GM18868 (cell line): ENCODE data around the gene ATP4A.
"Not testable (repeated sequence)": the region's sequence is repeated elsewhere in the genome, so short reads cannot be mapped to it uniquely, and the experiment has no call there.

ENCODE experiments used
- ATAC-seq: cut with Tn5 transposase; IDR thresholded peaks from one replicate; pipeline ENCODE4 v1.9.1; 2021; ENCODE audit warnings: mild to moderate bottlenecking, moderate library complexity; ENCODE audit not compliant: unreplicated experiment

Gene ATP4A

DNA sequence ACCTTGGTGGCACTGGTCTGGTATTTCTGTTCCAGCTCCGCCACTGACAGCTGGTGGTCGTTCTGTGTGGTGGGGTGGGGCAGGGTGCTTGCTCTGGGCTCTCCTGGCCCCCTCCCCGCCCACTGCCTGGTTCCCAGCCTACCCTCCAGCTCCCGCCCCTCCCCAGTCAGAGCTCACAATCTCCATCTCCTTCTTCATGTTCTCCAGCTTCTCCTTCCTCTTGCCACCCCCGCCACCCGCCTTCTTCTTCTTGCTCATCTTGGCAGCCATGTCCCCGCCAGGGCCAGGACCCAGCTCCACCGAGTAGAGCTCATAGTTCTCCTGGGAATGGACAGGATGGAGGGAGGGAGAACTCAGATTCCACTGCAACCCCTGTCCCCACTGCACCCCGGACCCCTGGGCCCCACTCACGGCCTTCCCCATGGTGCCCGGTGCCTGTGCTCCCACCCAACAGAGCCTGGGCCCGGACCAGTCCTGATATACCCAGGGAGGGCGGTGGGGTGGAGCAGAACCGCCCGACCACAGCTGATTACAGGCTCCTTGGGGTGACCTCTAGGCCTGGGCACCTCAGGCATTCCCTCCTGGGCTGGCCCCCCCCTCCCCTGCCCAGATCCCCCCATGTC is at the start of gene ATP4A:
TSS of gene ATP4A (minus strand) at position 452 of the 623 bp plus-strand sequence. CDS start at position 423, 29 bp downstream.
- no peak for ATAC-seq

DNA sequence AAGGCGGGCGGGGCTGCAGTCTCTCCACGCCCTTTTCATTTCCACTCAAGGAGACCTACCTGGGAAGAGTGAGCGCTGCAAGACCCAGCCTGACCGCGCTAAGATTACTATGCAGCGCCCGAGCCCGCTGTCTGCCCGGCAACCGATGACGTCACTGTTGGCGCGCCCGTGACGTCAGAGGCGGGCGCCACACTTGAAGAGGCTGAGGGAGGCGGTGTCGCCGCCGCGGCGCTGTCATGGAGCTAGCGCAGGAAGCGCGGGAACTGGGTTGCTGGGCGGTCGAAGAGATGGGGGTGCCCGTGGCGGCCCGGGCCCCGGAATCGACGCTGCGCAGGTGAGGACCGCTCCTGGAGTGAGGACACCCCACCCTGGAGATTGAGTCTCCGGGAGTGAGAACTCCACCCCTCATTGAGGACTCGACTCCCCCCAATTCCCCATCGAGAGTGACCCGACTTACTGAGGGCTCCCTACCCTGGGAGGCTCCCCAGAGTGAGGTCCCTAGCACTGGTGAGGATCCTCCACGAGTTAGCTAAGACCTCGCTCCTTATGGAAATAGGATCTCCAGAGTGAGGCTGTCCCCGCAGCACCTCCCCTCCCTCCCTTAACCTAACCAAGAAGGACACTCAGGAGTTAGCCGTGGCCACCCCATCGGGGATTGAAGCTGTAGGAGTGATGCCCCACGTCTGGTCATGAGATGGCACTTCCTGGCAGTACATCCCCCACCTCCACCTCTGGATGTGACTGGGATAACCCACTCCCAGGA is 49.3 kb upstream of the ATP4A start, which contains the start of gene HAUS5:
TSS of gene HAUS5 (plus strand) at position 177 of the 763 bp plus-strand sequence. CDS start at position 237, 60 bp downstream.
- ATAC-seq: peak; percentile 75

DNA sequence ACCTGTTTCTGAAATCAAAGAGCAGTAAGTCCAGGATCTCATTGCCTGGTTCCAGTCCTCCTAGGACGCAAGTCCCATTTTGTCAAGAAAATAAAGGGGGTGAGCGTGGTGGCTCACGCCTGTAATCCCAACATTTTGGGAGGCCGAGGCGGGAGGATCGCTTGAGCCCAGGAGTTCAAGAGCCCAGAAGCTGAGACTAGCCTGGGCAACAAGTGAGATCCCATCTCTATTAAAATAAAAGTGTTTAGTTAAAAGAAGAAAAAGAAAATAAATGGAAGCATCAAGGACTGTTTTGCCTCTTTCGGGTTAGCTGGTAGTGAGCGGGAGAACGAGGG is 48.7 kb upstream of the ATP4A start:
- ATAC-seq: no peak

DNA sequence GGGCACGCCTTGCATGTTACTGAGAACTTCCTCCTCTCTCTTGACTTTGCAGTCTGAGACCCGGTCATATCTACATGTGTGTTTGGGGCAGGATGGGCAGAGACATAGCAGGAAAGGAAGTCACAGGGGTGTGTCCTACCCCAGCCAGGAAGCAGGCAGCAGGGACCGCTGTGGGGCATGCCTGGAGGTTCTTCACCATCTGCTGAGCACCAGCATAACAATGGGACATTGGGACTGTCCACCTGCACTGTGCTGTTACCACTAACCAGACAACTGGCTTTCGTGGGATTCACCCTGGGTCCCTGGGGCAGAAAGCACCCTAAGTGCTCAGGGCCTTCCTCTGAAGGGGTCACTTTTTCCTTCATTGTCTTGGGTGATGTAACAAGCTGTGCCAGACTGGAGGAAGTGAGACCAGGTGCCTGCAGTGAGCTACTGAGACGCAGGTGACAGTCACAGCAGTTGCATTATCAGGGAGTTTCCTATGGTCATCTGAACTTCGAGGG is 46.4 kb upstream of the ATP4A start:
- no peak for ATAC-seq

DNA sequence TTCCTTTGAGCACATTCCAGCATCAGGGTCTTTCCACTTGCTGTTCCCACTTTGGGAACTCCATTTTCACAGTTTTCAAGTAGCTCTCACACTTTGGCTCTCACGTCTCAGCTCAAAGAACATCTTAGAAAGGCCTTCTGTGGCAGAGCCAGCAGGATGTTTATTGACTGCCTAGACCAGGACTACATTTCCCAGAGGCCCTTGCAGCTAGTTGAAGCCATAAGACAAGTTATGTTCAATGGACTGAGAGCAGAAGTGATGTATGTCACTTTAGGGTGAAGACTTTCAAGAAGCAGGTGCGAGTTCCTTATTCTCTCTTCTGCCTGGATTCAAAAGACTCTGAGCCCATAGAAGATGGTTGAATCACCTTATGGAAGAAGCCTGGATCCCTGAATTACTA is 44.8 kb upstream of the ATP4A start:
- no peak for ATAC-seq

DNA sequence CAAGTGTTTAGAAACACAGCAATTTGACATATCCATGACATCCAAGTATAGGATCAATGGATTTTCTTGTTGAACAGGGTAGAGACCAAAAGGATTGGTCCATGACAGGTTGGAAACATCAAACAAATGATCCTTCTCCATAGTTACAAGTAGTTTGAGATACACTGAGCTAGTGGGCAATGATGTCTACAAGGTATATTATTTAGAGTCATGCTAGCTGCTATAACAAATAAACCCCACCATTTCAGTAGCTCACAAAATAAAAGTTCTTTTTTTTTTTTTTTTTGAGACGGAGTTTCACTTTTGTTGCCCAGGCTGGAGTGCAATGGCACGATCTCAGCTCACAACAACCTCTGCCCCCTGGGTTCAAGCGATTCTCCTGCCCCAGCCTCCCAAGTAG is 44.2 kb upstream of the ATP4A start:
- ATAC-seq: no peak

DNA sequence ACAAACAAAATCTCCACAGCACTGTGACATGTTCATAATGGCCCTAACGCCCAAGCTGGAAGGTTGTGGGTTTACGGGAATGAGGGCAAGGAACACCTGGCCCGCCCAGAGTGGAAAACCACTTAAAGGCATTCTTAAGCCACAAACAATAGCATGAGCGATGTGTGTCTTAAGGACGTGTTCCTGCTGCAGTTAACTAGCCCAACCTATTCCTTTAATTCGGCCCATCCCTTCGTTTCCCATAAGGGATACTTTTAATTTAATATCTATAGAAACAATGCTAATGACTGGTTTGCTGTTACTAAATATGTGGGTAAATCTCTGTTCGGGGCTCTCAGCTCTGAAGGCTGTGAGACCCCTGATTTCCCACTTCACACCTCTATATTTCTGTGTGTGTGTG is 43.7 kb upstream of the ATP4A start:
- ATAC-seq: not testable (repeated sequence)

DNA sequence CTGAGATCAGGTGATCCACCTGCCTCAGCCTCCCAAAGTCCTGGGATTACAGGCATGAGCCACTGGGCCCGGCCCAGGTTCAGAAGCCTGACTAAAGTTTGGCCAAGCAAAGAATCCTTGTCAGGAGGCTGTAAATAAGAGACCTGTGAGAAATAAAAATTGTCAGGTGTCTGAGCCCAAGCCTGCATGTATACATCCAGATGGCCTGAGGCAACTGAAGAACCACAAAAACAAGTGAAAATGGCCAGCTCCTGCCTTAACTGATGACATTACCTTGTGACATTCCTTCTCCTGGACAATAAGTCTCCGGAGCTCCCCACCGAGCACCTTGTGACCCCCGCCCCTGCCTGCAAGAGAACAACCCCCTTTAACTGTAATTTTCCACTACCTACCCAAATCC is 41.0 kb upstream of the ATP4A start:
- ATAC-seq: not testable (repeated sequence)

DNA sequence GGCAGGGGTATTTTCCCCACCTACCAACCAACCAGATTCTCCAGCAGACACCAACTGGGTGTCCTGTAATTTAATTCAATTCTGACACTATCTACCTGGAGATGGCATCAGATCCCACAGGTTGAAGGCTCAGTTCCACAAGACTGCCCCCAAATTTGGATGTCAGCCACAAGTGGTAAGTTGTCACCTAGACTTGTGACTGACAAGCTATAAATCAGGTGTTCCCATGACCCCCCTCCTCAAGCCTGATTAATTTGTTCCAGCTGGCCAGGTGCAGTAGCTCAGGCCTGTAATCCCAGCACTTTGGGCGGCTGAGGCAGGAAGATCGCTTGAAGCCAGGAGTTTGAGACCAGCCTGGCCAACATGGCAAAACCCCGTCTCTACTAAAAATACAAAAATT is 38.5 kb upstream of the ATP4A start:
- no peak for ATAC-seq

DNA sequence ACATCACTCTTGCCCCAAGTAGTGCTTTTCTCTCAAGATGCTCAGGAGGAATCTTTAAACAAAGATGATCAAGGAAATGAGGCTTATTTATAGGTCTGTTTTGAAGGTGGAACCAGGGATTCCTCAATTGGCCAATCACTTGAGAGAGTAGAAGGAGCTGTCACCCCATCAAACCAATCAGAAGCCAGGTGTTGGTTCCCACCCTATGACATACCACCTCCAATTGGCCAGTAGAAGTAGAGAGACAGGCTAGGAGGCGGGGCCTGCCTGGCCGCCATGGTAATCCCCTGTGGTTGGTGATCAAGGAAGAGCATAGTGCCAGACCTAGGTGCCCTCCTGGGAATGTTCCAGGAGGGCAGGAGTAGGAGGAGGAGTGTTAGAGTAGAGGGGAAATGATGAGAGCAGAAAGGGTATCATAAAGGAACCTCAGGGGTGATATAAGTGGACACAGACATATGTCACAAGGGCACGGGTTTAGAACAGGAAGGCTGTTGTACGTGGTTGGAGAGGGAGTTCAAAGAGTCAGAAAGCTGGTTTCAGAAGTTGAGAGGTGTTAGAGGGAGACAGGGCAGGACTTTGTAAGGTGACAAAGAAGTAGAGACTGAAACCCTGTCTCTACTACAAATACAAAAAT is 33.0 kb upstream of the ATP4A start:
- peak; percentile 50 for ATAC-seq

DNA sequence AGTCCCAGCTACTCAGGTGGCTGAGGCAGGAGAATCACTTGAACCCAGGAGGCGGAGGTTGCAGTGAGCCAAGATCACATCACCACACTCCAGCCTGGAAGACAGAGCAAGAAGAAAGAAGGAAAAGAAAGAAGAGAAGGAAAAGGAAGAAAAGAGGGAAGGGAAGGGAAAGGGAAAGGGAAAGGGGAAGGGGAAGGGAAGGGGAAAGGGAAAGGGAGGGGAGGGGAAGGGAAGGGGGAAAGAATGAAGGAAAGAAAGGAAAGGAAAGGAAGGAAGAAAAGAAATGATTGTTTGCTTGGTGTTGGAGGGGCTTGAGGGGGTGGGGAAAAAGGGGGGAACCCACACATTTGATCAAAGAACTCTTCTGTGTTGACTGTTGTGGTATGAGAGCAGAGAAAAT is 32.5 kb upstream of the ATP4A start:
- no peak for ATAC-seq

DNA sequence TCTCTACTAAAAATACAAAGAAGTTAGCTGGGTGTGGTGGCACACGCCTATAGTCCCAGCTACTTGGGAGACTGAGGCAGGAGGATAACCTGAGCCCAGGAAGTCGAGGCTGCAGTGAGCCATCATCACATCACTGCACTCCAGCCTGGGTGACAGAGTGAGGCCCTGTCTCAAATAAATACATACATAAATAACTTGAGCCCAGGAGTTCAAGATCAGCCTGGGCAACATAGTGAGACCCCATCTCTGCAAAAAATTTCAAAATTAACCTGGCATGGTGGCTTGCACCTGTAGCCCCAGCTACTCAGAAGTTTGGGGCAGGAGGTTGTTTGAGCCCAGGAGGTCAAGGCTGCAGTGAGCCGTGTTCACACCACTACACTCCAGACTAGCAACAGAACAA is 31.6 kb upstream of the ATP4A start:
- not testable (repeated sequence) for ATAC-seq

DNA sequence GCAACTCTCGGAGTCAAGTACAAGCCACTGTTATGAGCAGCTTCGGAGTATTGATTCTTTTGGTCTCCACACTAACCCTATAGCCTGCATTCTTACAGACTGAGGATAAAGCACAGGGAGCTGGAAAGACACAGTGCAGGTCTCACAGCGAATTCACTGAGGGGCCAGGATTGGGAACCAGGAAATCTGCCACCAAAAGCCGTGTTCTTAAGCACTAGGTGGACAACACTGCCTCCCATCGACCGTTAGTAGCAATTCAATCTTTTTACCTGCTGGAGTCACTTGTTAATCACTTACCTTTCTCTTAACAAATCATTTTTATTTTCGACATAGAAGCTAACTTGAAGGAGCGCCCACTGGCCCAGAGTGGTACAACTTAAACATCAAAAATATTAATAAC is 28.8 kb upstream of the ATP4A start:
- no peak for ATAC-seq

DNA sequence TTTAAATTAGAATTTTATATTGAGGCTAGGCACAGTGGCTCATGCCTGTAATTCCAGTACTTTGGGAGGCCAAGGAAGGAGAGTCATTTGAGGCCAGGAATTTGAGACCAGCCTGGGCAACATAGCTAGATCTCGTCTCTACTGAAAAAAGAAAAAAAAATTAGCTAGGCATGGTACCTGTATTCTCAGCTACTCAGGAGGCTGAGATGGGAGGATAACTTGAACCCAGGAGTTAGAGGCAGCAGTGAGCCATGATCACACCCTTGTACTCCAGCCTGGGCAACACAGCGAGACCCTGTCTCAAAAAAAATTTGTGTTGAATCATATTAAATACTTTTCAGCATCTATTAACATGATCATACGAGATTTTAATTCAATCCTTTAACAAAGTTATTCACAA is 27.4 kb upstream of the ATP4A start:
- no peak for ATAC-seq

DNA sequence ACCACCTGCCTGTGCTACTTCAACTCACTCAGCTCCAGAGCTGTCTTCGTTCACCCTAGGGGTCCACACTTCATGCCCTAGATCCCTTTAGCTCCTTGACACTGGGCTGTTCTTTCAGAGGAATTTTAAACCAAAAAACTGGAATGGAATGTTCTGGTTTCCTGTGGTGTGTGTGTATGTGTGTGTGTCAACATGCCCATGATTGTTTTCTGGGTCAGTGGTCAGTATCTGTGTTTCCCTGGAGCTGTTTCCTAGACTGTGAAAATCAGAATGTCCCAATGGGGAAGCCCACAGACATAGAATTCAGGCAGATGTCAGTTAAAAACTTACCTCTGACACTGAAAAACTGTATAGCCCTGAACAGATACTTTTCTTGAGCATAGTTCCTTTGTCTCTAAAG is 23.9 kb upstream of the ATP4A start:
- no peak for ATAC-seq

DNA sequence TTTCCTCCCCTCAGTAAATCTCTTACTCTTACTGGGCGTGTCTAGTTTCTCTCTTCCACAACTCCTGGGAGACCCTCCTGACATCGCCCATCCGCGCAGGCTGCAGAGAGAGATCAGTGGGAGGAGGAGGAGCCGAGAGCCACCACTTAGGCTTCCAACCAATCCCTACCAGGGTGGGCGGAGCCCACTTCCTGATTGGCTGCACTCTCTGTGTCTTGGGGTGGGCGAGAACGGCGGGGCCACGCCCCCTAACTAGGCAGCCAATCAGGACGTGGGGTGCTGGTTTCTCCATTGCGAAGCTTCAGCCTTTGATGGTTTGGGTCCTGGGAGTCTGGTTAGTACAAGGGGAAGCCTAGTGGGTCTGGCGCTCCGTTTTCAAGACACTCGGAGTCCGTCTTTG is 22.4 kb upstream of the ATP4A start, which contains the start of gene PMIS2:
TSS of gene PMIS2 (plus strand) at position 326 of the 400 bp plus-strand sequence. CDS start 87 bp downstream, outside the sequence.
- ATAC-seq: no peak

DNA sequence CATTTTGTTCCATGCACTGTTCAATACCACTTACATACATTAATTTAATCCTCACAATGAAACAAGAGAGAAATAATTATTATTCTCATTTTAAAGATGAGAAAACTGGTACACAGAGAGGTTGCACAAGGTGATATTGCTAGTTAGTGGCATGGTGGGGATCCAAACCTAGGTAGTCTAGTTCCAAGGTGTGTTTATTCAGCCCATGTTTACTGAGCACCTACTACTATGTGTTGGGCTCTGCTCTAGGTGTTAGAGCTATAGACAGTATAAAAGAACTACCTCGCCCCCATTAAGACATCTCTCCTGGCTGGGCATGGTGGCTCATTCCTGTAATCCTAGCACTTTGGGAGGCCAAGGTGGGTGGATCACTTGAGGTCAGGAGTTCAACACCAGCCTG is 19.3 kb upstream of the ATP4A start:
- no peak for ATAC-seq

DNA sequence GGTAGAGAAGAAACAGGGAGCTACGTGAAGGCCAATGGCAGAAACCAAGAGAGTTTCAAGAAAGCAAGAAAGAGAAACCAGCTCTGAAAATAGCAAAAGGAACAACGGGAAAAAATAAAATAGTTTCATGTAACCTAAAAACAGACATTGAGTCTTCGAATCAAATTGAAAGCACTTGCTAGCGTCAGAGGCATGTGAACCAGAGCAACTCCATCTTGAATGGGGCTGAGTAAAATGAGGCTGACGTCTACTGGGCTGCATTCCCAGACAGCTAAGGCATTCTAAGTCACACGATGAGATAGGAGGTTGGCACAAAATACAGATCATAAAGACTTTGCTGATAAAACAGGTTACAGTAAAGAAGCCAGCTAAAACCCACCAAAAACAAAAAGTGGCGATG is 15.2 kb upstream of the ATP4A start:
- ATAC-seq: no peak

DNA sequence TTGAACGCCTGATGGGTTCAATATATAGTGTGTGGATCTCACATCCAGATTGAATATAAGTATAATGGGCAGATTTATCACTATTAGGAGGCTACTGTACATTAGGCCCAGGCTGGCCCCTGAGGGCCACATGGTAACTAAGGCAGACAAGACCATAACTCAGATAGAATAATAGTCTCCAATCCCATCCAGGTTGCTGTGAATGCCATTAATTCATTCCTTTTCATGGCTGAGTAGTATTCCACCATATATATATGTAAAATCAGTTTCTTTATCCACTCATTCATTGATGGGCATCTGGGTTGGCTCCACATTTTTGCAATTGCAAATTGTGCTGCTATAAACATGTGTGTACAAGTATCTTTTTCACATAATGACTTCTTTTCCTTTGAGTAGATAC is 14.5 kb upstream of the ATP4A start:
- no peak for ATAC-seq

DNA sequence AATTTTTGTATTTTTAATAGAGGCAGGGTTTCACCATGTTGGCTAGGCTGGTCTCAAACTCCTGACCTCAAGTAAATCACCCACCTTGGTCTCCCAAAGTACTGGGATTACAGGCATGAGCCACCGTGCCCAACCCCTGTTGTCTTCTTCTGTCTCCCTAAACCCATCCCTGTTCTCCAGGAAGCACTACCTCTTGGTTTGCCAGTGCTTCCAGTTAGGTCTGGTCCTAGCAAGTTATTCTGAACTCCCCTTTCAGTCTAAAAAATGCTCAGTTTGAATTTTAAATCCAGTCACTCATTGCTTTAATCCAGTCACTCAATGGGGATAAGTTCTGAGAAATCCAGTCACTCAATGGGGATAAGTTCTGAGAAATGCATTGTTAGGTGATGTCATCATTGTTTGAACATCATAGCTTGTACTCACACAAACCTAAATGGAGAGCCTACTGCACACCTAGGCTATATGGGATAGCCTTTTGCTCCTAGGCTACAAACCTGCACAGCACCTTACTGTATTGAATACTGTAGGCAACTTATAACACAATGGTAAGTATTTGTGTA is 8.0 kb upstream of the ATP4A start:
- no peak for ATAC-seq

DNA sequence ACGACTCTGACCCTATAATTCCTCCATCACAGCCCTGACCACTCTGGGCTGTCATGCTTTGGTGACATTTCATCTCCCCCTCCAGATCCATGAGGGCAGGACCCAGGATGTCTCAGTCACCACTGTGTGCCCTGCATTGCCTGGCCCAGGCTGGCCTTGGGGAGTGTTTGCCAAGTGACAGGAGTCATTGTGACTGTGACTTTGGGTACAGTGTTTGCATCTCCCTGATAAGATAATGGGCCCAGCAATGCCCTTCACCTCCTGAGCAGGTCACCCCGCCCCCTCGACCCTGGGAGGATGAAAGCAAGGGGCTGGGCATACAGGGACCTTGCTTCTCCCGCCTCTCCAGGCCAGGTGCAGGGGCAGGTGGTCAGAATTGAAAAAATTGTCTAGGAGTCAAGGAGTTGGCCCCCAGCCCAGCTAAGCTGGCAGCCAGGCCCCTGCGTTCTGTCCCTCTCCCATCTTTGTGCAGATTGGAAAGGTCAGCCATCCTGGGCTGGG is 5.9 kb upstream of the ATP4A start:
- ATAC-seq: no peak
